DMS53 (cell line): ENCODE data around the gene ITGB1.
"Not testable (repeated sequence)": the region's sequence is repeated elsewhere in the genome, so short reads cannot be mapped to it uniquely, and the experiment has no call there.

Experiments
- DNase-seq: peaks from one replicate; lab custom pipeline; 2025; lab: John Stamatoyannopoulos, UW

Gene ITGB1

GRCh38 chr10:32938554-32939061, 19.4 kb downstream of the ITGB1 start:
- DNase-seq: peak; percentile 79

GRCh38 chr10:32937911-32938424, 20.1 kb downstream of the ITGB1 start:
- peak; percentile 39 for DNase-seq

GRCh38 chr10:32932225-32932729, 25.8 kb downstream of the ITGB1 start:
- no peak for DNase-seq

GRCh38 chr10:32931593-32931992, 26.4 kb downstream of the ITGB1 start:
- no peak for DNase-seq

GRCh38 chr10:32930036-32930435, 28.0 kb downstream of the ITGB1 start:
- DNase-seq: no peak

GRCh38 chr10:32929634-32930033, 28.4 kb downstream of the ITGB1 start:
- no peak for DNase-seq

- no peak for DNase-seq
Measured at GRCh38 chr10:32927750-32928149, 30.3 kb downstream of the ITGB1 start.

GRCh38 chr10:32923849-32924248, 34.2 kb downstream of the ITGB1 start:
- no peak for DNase-seq

GRCh38 chr10:32923134-32923533, 34.9 kb downstream of the ITGB1 start:
- no peak for DNase-seq

GRCh38 chr10:32922170-32922569, 35.9 kb downstream of the ITGB1 start:
- no peak for DNase-seq

GRCh38 chr10:32917817-32918216, 40.2 kb downstream of the ITGB1 start:
- DNase-seq: not testable (repeated sequence)

- no peak for DNase-seq
Measured at GRCh38 chr10:32911285-32912016, 46.6 kb downstream of the ITGB1 start.

- not testable (repeated sequence) for DNase-seq
Measured at GRCh38 chr10:32909970-32910369, 48.1 kb downstream of the ITGB1 start.

GRCh38 chr10:32909456-32909855, 48.6 kb downstream of the ITGB1 start:
- DNase-seq: no peak

GRCh38 chr10:32906595-32906994, 51.4 kb downstream of the ITGB1 start:
- DNase-seq: no peak

GRCh38 chr10:32905466-32905865, 52.6 kb downstream of the ITGB1 start:
- no peak for DNase-seq

- DNase-seq: no peak
Measured at GRCh38 chr10:32901815-32902214, 56.2 kb downstream of the ITGB1 start.

- DNase-seq: not testable (repeated sequence)
Measured at GRCh38 chr10:32895200-32895968, 62.6 kb downstream of the ITGB1 start.

- no peak for DNase-seq
Measured at GRCh38 chr10:32893916-32894664, 63.9 kb downstream of the ITGB1 start.

GRCh38 chr10:32893434-32893833, 64.6 kb downstream of the ITGB1 start:
- DNase-seq: peak; percentile 21

GRCh38 chr10:32891261-32891660, 66.8 kb downstream of the ITGB1 start:
- DNase-seq: no peak

GRCh38 chr10:32890444-32890843, 67.6 kb downstream of the ITGB1 start:
- DNase-seq: no peak
